Activated T-helper 1 cell treated with Interleukin-2 at 50 U/mL for 16 hours (primary cell): ENCODE measurements around the gene PHACTR3.
"Not testable (repeated sequence)": the region's sequence is repeated elsewhere in the genome, so short reads cannot be mapped to it uniquely, and the experiment has no call there.

Experiments used
- DNase-seq: peaks from one replicate; pipeline ENCODE4 v3.0.0-alpha.2; 2020; ENCODE audit warnings: low read depth

The PHACTR3 gene

DNA sequence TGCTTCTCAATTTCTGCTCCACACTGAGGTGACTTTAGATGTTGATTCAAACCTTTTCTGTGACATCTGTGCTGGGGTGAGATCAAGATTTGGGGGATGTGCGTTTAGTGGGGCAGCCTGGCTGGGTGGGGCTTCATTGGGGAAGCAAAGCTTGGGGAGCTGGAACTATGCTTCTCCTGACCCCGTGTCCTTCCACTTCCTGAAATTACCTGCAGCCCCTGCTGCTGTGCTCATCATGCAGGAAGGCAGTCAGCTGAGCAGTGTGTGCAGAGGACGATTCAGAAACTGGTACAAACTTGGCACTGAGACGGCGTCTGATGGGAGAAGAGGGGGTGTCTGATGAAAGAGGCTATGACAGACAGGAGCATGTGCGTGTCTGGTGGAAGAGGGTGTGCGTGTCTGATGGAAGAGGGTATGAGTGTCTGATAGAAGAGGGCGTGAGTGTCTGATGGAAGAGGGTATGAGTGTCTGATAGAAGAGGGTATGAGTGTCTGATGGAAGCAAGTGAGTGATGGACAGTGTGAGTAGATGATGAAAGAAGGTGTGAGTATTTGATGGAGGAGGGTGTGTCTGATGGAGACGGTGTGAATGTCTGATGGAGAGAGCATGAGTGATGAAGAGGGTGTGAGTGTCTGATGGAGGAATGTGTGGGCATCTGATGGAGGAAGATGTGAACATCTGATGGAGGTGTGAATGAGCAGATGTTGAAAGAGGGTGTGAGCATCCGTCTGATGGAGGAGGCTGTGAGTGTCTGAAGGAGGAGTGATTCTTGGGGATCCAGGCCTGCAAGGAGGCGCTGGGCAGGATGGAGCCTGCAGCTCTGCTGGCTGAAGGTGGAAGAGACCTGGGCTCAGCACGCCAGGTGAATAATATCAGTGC is 225.7 kb downstream of the PHACTR3 start:
- no peak for DNase-seq

DNA sequence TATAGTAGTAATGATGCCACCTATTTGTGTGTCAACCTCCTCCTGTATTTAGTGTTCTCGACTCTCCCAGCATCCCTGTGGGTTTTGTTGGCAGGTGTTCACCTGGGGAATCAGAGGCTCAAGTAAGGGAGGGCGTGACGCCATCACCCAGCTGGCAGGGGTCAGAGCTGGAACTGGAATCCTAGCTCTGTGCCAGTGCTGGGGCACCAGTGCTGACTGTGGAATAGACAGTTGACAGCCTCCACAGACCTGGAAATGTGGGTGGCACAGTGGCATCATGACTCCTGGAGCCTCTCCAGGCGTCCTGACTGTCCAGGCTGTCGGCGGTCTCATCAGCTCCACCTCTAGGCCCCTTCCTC is 226.3 kb downstream of the PHACTR3 start:
- no peak for DNase-seq

DNA sequence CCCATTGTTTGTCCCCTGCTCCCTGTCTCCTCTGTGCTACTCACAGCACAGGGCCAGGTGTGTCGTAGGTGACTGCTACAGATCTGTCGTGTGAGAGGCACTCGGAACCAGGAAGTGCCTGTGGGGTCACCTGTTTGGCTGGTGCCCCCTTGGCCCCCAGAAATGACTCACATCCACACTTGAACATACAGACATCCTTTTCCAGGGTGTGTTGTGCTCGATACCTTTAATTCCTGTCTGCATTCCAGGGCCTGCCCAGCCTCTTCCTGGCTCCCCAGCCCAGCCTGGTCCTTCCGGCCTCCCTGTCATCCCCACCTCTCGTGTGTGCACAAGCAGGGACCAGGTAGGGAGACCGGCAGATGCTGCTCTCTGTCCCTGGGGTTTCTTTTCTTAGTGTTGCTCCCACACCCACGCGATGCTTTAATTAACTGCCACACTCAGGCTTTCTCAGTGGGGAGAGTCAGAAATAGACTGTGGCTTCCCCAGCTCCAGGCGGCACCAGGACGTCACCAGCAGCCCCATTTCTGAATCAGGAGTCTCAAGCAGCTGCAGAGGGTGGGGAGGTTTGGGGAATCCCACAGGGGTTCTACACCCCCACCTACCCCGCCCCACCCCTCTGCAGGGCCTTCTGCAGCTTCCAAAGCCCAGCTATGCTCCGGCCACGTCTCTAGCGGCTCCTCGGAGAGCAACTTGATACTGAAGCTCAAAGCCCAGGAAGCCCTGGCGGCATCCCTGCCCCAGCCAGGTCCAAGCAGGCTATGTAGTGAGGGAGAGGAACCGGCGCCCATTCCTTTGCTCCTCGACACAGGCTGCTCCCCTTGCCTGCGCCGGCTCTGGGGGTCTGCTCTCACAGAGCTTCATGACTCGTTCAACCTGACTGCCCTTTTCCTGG is 226.9 kb downstream of the PHACTR3 start:
- no peak for DNase-seq

DNA sequence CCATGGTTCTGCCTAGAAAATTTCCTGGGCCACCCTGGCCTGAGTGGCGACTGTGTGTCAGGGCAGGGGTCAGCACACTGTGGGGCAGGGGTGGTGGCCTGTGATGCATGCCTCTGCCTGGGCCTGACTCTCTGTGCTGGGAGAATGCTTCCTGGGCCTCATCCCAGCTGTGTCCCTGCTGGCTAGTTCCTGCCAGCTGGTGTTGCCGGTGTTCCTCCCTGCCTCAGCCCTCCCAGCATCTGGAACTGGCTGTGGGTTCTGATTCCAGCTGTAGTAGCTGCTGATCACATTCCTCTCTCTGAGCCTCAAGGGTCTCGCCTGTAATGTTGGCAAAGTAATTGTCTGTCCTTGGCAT is 227.6 kb downstream of the PHACTR3 start:
- DNase-seq = no peak

DNA sequence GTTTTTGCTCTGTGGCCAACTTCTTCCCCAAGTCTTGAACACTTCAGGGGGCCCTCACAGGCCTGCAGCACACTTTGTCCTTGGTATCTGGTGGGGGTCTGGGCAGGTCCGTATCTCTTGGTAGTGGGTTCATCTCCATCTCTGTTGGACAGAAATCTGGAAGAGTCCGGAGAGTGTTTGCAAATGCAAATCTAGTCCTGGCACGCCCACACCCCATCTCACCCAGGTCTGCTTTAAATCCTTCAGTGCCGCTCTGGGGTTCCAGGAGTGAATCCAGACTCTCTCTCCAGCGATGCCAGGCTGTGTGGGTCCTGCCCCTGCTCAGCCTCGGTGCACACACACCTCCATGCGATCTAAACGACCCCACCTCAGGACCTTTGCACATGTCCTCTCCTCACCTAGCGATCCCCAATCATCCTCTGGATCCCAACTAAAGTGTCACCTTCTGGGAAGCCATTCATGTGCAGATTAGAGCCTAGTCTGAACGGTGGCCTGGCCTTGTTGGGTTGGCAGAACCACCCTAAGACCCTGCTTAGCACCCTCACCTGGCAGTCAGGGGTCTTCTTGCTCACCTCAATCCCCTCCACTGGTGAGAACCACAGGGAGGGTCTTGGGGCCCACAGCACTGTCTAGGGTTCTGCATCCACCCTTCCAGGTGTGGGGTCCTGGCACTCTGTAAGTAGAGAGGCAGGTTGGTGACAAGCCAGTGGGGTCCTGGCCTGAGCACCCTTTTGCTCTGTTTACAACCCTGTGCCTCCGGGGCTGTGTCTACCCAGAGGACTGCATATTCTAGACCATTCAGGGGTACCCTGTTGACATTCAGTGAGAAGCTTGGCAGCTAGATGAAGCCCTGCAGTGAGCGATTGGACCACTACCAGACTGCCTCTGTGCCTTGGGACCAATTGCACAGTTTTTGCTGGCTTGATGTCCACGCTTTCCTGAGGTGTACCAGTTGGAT is 228.3 kb downstream of the PHACTR3 start:
- no peak for DNase-seq

DNA sequence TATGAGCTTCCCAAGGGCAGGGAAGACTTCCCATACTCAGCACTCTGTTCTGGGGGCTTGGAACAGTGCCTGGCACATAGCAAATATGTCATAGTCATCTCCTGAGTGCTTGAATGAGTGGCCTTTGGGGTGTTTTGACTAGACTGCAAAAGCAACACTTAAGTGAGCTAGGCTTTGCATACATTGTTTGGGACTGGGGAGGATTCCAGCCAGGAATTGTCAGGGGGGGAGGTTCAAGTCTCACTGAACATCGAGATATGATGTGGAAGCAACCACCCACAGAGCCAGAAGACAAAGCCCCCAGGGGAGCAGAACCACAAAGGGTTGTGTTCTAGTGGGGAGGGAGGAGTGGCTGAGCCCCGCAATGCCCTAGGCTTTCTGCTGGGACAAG is 230.7 kb downstream of the PHACTR3 start:
- DNase-seq = no peak

DNA sequence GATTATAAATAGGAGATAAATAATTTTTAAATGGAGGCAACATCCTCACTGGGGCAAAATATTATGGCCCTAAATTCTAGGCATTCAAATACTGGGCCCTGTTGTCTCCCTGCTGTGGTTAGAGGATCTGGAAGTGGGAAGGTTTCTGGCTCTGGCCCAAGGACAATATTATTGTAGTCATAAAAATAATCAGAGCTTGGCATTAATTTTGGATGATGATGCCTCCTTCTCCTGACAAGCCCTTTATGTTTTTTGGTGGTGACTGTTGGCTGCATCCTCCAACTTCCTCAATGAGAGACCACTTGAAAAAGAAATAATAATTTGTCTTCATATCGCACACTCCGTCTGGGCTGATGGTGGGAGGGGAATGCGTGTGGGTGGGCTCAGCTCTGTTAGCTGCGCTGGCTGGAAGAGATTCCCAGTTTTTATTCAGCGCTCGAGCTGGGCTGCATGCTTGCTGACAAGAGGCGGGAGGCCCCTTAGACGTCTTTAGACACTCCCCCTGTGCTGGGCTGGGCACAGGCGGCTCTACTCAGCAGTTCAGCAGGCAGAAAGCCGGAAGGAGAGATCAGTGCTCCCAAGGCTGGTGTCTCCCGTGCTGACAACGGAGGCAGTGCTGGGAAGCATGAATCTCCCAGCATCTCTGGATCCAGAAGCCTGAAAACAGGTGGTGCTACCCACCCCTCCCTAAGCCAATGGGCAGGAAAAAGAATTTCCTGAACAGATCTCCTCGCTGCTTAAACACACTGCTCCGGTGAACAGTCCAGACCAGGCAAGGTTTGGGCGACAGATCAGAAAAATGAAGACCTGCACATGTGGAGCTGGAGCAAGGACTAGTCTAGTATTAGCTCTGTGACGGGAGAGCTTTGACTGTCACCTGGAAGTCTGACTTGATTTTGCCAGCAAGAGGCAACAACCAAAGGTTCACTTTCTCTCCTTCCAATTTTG is 231.4 kb downstream of the PHACTR3 start:
- no peak for DNase-seq

DNA sequence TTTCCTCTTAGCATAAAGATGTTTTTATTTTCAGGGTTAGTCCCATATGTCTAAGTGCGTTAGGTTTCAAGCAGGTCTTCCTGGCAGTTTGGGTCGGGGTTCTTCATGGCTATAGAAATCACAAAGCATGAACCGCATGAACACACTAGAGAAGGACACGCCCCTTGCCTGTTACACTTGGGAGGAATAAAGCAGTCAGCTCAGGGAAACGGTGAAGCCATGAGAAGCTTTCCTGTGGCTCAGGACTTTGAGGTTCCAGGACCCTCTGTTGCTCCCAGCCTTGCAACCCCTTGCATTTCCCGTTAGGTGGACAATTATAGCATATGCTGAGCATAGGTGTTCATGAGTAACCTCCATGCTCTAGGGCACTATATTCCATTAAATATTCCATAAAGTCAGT is 232.4 kb downstream of the PHACTR3 start:
- DNase-seq = no peak

DNA sequence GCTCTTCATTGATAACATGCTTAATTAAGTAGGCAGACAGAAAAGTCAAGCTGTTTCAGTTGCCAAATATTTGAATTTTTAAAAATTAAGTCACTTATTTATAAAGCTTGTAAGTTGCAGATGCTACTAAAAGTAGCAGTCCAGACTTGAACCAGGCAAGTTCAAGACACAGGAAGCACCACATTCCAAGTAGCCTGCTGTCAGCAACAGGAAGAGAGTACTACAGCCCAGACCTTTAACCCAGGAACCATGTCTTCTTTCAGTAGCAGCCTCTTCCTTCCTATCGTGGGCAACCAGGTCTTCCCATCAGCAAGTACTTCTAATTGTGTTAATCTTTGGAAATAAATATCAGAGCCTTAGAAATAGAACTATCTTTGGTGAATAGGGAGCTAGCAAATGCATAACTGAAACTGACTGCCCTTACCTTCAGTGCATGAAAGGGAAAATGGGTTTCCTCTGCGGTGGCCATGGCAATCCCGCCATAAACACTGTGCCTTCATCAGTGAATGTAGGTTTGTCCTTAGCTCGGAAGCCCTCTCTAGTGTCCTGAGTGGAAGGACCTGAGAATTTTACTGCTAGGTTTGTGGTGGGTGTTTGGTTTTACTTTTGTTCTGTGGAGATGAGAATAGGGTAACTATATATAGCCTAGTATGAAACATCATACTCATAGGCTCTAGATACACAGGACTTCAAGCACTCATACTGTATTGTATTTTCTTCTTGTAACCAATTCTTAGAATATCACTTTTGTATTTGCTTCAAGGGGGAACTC is 233.5 kb downstream of the PHACTR3 start:
- DNase-seq = no peak

DNA sequence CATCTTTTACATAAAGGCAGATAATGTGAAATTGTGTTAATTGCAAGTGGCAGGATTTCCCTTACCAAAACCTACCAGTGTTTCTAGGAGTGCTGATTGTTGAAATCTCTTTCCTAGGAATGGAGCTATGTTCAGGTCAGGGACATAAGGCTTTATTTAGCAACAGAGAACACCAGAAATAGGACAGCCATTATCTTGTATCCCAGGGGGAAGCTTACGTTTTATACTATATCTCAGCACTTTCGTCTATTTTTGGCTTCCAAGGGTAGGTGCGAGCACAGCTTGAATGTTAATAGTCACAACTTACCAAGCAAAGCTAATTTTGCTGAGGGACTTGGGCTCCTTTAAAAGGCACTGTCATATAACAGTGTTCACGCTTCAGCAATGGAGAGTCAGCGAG is 235.1 kb downstream of the PHACTR3 start:
- DNase-seq = no peak

DNA sequence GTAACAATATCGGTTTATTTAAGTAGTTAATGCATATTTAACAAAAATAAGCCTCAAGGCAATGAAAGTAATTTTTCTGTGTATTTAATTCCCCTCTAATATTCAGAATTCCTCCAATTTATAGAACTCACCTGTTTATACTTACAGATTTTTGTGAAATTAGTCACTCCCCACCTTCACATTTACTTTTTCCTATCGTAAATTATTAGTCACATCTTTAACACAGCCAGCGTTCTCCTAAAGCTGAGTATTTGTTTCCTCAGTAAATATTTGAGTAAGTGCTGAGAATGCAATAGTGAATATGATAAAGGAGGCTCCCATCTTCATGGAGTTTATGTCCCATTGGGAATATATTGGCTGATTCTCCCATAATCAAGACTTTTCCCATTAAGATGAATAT is 241.1 kb downstream of the PHACTR3 start:
- DNase-seq = no peak

DNA sequence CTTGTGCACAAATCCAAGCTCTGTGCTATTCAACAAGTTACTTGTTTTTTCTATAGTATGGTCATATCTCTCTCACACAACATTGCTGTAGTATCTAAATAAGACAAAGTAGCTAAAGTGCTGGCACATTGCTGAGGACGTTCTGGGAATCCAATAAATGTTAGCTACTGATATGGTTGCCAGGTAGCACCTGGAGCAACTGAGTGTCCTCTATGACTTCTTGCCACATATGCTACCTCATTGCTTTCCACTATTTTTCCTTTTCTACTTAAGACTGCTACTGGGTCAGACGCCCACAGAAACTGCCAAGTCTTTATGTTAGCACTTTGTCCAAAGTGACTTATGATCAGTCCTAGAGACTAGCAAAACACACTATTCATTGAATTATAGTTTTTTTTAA is 243.8 kb downstream of the PHACTR3 start:
- DNase-seq = no peak

DNA sequence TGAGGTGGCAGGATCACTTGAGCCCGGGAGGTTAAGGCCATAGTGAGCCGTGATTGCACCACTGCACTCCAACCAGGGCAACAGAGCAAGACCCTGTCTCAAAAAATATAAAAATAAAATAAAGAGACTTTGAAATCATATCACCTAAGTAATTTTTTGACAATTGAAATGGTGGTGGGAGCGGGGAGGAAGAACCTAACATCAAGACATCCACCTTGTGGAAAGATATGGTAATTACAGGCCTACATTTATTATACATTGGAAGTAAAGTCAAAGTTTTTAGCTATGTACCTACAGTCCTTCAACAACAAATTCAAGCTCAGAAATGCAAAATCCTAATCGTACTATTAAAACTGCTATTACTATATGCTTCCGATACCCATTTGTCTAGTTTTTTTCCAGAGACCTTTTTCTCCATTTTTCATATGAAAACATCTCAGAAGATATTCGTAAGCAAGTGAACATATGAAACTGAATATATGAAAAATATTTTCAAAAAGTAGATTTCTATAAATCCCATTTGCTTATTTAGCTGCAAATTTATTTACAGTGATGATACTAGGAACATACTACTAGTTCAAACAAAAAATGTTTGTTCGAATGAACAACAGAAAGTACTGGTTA is 245.8 kb downstream of the PHACTR3 start:
- DNase-seq = no peak

DNA sequence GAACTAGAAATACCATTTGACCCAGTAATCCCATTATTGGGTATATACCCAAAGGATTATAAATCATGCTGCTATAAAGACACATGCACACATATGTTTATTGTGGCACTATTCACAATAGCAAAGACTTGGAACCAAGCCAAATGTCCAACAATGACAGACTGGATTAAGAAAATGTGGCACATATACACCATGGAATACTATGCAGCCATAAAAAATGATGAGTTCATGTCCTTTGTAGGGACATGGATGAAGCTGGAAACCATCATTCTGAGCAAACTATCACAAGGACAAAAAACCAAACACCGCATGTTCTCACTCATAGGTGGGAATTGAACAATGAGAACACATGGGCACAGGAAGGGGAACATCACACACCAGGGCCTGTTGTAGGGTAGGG is 252.2 kb downstream of the PHACTR3 start:
- not testable (repeated sequence) for DNase-seq

DNA sequence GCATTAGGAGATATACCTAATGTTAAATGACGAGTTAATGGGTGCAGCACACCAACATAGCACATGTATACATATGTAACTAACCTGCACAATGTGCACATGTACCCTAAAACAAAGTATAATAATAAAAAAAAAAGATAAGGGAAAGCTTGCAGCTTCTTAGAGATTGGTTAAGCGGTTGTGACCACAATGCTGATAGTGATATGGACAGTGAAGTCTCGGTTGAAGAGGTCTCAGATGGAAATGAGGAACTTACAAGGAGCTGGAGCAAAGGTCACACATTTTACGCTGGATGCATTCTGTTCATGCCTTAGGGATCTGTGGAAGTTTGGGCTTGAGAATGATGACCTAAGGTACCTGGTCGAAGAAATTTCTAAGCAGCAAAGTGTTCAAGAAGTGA is 252.6 kb downstream of the PHACTR3 start:
- DNase-seq = not testable (repeated sequence)

DNA sequence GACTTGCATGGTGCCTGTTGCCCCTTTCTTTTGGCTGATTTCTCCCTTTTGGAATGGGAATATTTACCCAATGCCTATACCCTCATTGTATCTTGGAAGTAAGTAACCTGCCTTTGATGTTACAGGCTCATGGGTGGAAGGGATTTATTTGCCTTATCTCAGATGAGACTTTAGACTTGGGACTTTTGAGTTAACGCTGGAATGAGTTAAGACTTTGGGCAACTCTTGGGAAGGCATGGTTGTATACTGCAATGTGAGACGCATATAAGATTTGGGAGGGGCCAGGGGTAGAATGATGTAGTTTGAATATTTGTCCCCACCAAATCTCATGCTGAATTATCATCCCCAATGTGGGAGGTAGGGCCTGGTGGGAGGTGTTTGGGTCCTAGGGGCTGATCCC is 253.6 kb downstream of the PHACTR3 start:
- no peak for DNase-seq

DNA sequence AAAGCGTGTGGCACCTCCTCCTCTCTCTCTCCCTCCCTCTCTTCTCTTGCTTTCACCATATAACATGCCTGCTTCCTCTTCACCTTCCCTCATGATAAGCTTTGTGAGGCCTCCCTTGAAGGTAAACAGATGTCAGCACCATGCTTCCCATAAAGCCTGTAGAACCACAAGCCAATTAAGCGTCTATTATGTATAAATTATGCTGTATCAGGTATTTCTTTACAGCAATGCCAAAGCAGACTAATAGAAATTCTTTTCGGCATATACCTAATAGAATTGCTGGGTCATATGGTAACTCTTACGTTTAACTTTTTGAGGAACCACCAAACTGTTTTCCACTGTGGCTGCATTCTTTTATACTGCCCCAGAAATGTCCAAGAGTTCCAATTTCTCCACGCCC is 254.1 kb downstream of the PHACTR3 start:
- DNase-seq = no peak

DNA sequence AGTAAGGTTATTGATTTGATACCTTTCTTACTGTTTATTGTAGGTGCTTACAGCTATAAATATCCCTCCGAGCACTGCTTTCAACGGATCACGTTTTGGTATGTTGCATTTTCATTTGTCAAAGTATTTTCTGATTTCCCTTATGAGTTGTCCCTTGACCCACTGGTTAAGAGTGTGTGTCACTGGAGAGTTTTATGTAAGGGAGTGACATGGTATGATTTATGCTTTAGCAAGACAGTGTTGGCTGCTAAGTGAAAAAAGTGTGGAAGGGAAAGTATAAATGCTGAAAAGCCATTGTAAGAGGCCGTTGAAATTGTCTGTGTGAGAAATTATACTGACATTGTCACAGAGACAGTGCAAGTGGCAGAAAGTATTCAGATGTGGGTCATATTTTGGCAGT is 257.1 kb downstream of the PHACTR3 start:
- DNase-seq = no peak

DNA sequence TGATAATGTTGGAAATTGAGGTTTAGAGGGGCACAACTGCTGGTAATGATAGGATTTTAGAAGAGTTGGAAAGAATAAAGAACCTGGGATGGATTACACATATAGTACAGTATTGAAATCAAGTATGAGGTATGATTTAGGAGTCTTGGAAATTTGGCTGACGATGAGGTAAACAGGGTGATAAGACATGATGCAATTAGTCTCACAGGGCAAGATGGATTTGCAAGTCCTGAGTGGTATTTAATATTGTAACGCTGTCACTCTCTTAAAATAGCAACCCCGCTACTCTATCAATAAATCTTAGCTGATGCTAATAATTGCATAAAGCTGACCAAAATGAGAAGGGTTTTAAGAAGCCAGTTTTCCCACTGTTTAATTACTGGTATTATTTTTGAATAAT is 258.7 kb downstream of the PHACTR3 start:
- no peak for DNase-seq

DNA sequence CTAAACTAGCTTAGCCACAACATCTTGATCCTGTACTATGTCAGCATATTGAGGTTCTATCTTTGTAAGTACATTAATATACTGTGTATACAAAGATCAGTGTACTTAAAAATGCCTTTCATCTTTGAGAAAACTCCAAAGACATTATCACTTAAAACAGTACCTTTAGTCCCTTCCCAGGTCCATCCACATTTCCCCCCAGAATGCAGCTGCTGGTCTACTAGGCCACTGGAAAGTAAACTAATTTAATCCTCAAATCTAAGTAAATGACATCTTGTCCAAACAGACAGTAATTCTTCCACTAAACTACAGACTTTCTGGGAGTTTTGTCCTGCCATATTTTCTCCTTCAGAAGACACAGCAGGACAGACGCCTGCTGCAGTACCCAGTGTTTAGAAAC is 260.4 kb downstream of the PHACTR3 start:
- DNase-seq = no peak
